ENCODE results near the gene DNAH17. TPM values are rescaled to one million over a fixed set of nuclear protein-coding genes. Genes with fewer than 3 reads are reported as not detected.
A peak's percentile ranks its signal among the peaks of the same experiment; 100 is the strongest.

Gene DNAH17
- total and polyA plus RNA-seq, 9 donors: 0.35 to 5.2 (median 2.0) TPM

GRCh38 chr17:78575899-78576298 is 1.3 kb downstream of the DNAH17 start:
- Histone ChIP-seq H3K27ac (ENCODE audit: low read length) (no peak overlapping the region), H3K4me3 (ENCODE audit: low read length) (no peak overlapping the region), H3K27me3 (ENCODE audit: control insufficient read depth, insufficient read depth, low read length) (no peaks in the 10 kb centered on the region), H3K9me3 (replicated peaks; ENCODE audit: control insufficient read depth, low read depth, low read length) (no peaks in the 10 kb centered on the region), H3K4me1 (ENCODE audit: control insufficient read depth, insufficient read depth, low read length) (peaks cover 5% of the 10 kb centered on the region), H3K36me3 (ENCODE audit: control insufficient read depth, insufficient read depth, low read length) (no peaks in the 10 kb centered on the region)
- 44% methylated on average over 4 of the region's 7 CpGs for WGBS (ENCODE audit: insufficient coverage)
- DNase-seq: no peak

GRCh38 chr17:78575340-78575739 is 1.9 kb downstream of the DNAH17 start:
- no peak for DNase-seq
- Histone ChIP-seq H3K4me1 (ENCODE audit: control insufficient read depth, insufficient read depth, low read length) (peaks cover 5% of the 10 kb centered on the region), H3K27me3 (ENCODE audit: control insufficient read depth, insufficient read depth, low read length) (no peaks in the 10 kb centered on the region), H3K36me3 (ENCODE audit: control insufficient read depth, insufficient read depth, low read length) (no peaks in the 10 kb centered on the region), H3K9me3 (replicated peaks; ENCODE audit: control insufficient read depth, low read depth, low read length) (no peaks in the 10 kb centered on the region), H3K4me3 (ENCODE audit: low read length) (no peak overlapping the region), H3K27ac (ENCODE audit: low read length) (no peak overlapping the region)
- 46% methylated on average over 2 of the region's 12 CpGs for WGBS (ENCODE audit: insufficient coverage)

GRCh38 chr17:78573955-78574354 is 3.2 kb downstream of the DNAH17 start:
- 89% methylated on average over 5 of the region's 8 CpGs for WGBS (ENCODE audit: insufficient coverage)
- H3K27me3 ChIP-seq (ENCODE audit: control insufficient read depth, insufficient read depth, low read length): no peaks in the 10 kb centered on the region
- H3K27ac ChIP-seq (ENCODE audit: low read length): no peak overlapping the region
- no peaks in the 10 kb centered on the region for H3K36me3 ChIP-seq (ENCODE audit: control insufficient read depth, insufficient read depth, low read length)
- no peaks in the 10 kb centered on the region for H3K9me3 ChIP-seq (replicated peaks; ENCODE audit: control insufficient read depth, low read depth, low read length)
- peaks cover 5% of the 10 kb centered on the region for H3K4me1 ChIP-seq (ENCODE audit: control insufficient read depth, insufficient read depth, low read length)
- H3K4me3 ChIP-seq (ENCODE audit: low read length): no peak overlapping the region
- DNase-seq: no peak

GRCh38 chr17:78572239-78573205 is 4.7 kb downstream of the DNAH17 start:
- no peaks in the 10 kb centered on the region for H3K9me3 ChIP-seq (replicated peaks; ENCODE audit: control insufficient read depth, low read depth, low read length)
- no peaks in the 10 kb centered on the region for H3K27me3 ChIP-seq (ENCODE audit: control insufficient read depth, insufficient read depth, low read length)
- WGBS (ENCODE audit: insufficient coverage): 50% methylated on average over 9 of the region's 20 CpGs
- no peak overlapping the region for H3K4me3 ChIP-seq (ENCODE audit: low read length)
- H3K36me3 ChIP-seq (ENCODE audit: control insufficient read depth, insufficient read depth, low read length): no peaks in the 10 kb centered on the region
- DNase-seq: no peak
- H3K4me1 ChIP-seq (ENCODE audit: control insufficient read depth, insufficient read depth, low read length): peaks cover 5% of the 10 kb centered on the region
- no peak overlapping the region for H3K27ac ChIP-seq (ENCODE audit: low read length)

GRCh38 chr17:78571329-78571728 is 5.9 kb downstream of the DNAH17 start:
- Histone ChIP-seq H3K27me3 (ENCODE audit: control insufficient read depth, insufficient read depth, low read length) (no peaks in the 10 kb centered on the region), H3K27ac (ENCODE audit: low read length) (no peak overlapping the region), H3K9me3 (replicated peaks; ENCODE audit: control insufficient read depth, low read depth, low read length) (no peaks in the 10 kb centered on the region), H3K36me3 (ENCODE audit: control insufficient read depth, insufficient read depth, low read length) (no peaks in the 10 kb centered on the region), H3K4me3 (ENCODE audit: low read length) (no peak overlapping the region), H3K4me1 (ENCODE audit: control insufficient read depth, insufficient read depth, low read length) (peaks cover 3% of the 10 kb centered on the region)
- no peak for DNase-seq
- WGBS (ENCODE audit: insufficient coverage): 93% methylated on average over 13 of the region's 13 CpGs

GRCh38 chr17:78568494-78569115 is 8.6 kb downstream of the DNAH17 start:
- peaks cover 5% of the 10 kb centered on the region for H3K4me1 ChIP-seq (ENCODE audit: control insufficient read depth, insufficient read depth, low read length)
- WGBS (ENCODE audit: insufficient coverage): 68% methylated on average over 9 of the region's 16 CpGs
- H3K27ac ChIP-seq (ENCODE audit: low read length): no peak overlapping the region
- H3K36me3 ChIP-seq (ENCODE audit: control insufficient read depth, insufficient read depth, low read length): no peaks in the 10 kb centered on the region
- H3K4me3 ChIP-seq (ENCODE audit: low read length): no peak overlapping the region
- no peaks in the 10 kb centered on the region for H3K9me3 ChIP-seq (replicated peaks; ENCODE audit: control insufficient read depth, low read depth, low read length)
- H3K27me3 ChIP-seq (ENCODE audit: control insufficient read depth, insufficient read depth, low read length): peaks cover 3% of the 10 kb centered on the region
- DNase-seq: no peak

GRCh38 chr17:78567991-78568390 is 9.2 kb downstream of the DNAH17 start:
- Histone ChIP-seq H3K27me3 (ENCODE audit: control insufficient read depth, insufficient read depth, low read length) (peaks cover 3% of the 10 kb centered on the region), H3K36me3 (ENCODE audit: control insufficient read depth, insufficient read depth, low read length) (no peaks in the 10 kb centered on the region)
- WGBS (ENCODE audit: insufficient coverage): 85% methylated on average over 8 of the region's 11 CpGs

GRCh38 chr17:78566947-78567346 is 10.2 kb downstream of the DNAH17 start:
- peaks cover 3% of the 10 kb centered on the region for H3K27me3 ChIP-seq (ENCODE audit: control insufficient read depth, insufficient read depth, low read length)
- no peaks in the 10 kb centered on the region for H3K36me3 ChIP-seq (ENCODE audit: control insufficient read depth, insufficient read depth, low read length)
- 88% methylated on average over 3 of the region's 10 CpGs for WGBS (ENCODE audit: insufficient coverage)
- H3K4me3 ChIP-seq (ENCODE audit: low read length): no peak overlapping the region
- no peaks in the 10 kb centered on the region for H3K9me3 ChIP-seq (replicated peaks; ENCODE audit: control insufficient read depth, low read depth, low read length)
- no peak overlapping the region for H3K27ac ChIP-seq (ENCODE audit: low read length)
- DNase-seq: no peak
- peaks cover 18% of the 10 kb centered on the region for H3K4me1 ChIP-seq (ENCODE audit: control insufficient read depth, insufficient read depth, low read length)

More at GRCh38 chr17:78567991-78568390, 9.2 kb downstream of the DNAH17 start:
- no peak for DNase-seq
- Histone ChIP-seq H3K27ac (ENCODE audit: low read length) (no peak overlapping the region), H3K9me3 (replicated peaks; ENCODE audit: control insufficient read depth, low read depth, low read length) (no peaks in the 10 kb centered on the region), H3K4me3 (ENCODE audit: low read length) (no peak overlapping the region), H3K4me1 (ENCODE audit: control insufficient read depth, insufficient read depth, low read length) (peaks cover 11% of the 10 kb centered on the region)

- Histone ChIP-seq H3K9me3 (replicated peaks; ENCODE audit: control insufficient read depth, low read depth, low read length) (no peaks in the 10 kb centered on the region), H3K4me1 (ENCODE audit: control insufficient read depth, insufficient read depth, low read length) (peaks cover 33% of the 10 kb centered on the region), H3K27me3 (ENCODE audit: control insufficient read depth, insufficient read depth, low read length) (peaks cover 4% of the 10 kb centered on the region), H3K36me3 (ENCODE audit: control insufficient read depth, insufficient read depth, low read length) (no peaks in the 10 kb centered on the region), H3K27ac (ENCODE audit: low read length) (peak overlapping the region; percentile 7), H3K4me3 (ENCODE audit: low read length) (no peak overlapping the region)
- 56% methylated on average over 9 of the region's 22 CpGs for WGBS (ENCODE audit: insufficient coverage)
- DNase-seq: peak; percentile 49
Observed at GRCh38 chr17:78563189-78564145, 13.7 kb downstream of the DNAH17 start.
